Raji (cell line): ENCODE results near the gene UBE2O.

Source experiments
- POLR2A ChIP-seq: IDR thresholded peaks from 2 replicates; pipeline ENCODE4 v1.6.1; 2011; ENCODE audit warnings: low read depth, low read length, control low read depth; ENCODE audit not compliant: insufficient read depth

UBE2O gene

DNA sequence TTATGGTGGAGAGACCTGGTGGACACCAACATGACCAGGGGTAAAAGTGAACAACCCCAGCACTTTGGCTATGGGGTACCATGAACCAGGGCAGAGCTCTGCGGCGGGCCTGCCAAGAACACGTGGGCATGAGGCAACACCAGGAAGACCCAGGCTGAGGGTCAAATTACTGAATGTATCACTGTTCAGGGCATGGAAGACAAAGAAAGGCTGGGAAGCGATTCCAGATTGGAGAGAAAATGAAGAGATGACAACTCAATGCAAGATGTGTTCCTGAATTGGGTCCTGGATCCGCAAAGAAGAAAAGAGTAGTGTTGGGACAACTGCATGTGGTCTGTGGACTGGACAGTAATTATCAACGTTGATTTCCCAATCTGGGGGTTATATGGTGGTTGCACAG is 48.7 kb downstream of the UBE2O start:
- no peak for TF ChIP-seq POLR2A

DNA sequence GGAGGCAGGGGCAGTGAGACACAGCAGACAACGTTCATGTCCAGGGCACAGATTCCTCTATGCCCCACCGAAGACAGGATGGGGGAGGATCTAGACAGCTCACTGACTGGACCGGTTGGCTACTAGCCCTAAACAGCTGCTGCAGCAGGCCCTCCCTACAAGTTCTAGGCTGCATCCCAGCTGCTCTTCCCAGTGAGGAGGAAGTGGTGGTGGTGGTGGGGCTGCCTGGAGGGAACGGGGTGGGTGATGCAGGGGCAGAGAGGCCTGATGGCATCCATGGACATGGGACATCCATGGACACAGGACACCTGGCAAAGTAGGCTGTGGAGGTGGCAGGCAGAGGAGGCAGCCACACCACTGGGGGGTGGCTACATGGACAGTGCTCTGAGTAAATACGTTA is 50.2 kb downstream of the UBE2O start:
- no peak for TF ChIP-seq POLR2A

DNA sequence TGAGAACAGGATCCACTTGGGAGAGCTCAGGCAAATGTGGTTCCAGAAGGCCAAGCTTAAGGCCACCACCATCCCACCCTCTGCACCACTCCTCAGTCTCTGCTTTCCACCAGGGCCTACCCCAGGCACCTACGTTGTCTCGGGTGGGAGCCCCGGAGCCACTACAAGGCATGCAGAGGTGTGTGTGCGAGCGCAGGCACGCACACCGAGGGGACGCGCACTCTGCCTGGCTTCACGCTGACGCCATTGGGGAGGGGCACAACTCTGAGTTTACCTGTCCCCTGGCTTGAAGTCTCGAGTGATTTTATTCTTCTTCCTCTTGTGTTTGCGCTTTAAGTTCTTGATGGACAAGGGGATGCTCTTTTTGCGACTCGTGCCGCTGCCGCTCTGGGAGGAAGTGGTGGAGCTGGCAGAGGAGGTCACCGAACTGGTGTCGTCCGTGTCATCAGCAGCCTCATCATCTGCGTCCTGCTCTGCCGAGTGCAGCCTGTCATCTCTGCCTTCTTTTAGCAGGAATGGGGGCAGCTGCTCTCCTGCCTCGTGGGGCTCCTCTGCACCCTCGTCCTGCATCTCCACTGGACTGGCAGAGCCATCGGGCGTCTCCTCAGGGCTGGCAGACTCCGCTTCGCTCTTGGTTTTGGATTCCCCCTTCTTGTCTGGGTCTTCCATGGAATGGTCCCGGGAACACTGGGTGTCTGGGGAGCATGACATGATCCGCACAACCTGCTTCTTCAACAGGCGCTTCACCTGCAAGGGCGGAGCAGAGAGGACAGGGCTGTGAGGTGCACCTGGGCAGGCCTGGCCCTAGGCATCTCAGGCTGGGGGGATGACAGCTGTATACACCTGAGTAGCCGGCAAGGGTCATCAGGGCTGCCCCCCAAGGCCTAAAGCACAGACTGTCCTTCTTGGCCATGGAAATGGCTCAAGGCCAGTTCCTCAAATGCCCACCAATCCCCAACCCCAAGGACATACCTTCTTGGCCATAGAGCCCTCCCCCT is 53.5 kb downstream of the UBE2O start:
- TF ChIP-seq POLR2A = no peak

DNA sequence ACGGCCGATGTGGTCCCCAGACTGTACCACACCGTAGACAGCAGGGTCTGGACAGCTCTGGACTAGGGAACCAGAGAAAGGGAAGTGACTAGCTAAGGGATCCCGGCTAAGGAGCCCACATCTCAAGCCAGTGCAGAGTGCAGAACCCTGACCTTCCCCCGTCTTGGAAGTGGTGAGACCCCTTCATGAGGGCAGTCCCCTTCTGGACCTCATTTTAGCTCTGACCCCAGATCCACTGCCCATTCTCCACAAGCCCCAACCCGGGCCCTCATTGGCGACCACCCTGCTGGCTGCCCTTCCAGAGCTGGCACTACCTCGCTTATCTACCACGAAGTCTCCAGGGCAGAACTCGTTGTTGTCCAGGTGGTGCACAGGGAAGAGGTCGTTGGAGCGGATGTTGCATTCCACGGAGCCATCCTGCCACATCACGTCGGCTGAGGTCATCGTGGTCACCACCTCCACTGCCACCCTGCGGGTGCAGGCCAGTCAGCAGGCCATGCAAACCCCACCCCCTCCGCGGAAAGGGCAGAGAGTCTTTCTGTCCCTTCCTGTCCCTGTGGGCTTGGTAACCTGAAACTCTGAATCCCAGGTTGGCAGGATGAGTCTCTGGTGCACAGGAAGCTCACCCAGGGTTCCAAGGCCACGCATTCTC is 54.3 kb downstream of the UBE2O start:
- TF ChIP-seq POLR2A = no peak

DNA sequence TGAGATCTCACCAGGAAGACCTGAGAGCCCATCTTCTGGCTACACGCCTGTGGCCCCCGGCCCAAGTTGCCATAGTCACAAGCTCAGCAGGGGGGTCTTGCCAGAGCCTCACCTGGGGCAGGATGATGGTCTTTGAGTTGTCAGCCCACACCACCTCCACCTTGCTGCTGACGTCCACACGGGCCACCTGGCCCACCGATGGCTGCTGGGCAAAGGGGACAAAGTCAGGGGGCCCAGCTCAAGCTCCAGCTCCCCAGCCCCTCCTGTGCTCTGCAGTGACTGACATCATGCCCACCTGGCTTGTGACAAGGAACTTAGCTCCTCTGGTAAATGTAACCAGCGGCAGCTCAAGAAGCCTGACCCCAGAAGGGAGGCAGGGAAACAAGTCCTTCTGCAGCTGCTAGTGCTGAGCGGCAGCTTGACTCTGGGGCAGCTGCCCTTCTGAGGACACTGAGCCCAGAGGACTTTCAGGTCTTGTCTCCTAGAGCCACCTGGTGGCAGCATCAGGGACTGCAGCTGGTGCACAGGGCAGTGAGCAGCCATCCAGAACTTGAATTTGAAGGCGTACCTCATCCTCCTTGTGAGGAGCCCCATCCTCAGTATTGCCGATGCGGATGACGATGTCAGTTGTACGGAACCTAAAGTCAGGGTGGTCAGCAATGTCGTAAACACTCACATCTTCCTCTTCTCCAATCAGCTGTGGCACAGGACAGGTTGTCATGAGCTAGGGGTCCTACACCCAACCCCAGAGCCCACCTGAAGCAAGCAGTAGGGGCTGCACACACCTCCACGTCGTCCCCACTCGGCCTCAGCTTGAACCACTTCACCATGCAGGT is 55.0 kb downstream of the UBE2O start:
- no peak for TF ChIP-seq POLR2A

DNA sequence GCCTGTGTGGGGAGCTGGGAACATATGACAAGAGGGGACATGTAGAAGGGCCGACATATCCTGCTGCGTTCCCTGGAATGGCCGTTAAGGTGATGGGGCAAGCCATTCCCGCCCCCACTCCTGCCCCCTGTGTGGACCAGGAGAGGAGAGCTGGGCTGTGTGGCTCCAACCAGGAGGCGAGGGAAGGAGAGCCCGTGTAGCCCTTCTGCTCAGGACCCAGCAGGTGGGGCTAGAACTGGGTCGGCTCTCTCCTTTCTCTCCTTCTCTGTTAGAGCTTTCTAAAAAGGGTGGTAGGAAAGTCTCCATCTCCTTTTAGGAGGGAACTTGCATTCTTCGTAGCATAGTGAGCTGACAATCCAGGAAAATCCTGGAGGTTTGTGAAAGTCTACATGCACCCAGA is 55.8 kb downstream of the UBE2O start:
- TF ChIP-seq POLR2A = no peak

DNA sequence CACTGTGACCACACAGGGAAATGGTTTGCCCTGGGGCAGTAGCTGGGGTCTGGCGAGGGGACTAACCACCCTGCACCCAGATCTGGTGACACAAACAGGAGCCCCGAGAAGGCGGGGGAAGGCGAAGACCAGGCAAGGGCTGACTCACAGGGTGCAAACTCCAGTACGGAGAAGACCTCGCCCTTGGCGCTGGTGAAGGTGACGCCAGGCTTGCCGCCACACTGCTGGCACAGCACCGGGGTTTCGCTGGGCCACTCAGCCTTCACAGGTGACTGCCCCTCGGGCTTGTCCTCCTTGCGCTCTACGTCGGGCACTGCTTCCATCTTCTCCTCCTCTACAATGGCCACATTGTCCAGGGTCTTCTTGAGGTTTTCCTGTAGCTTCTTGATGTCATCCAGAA is 57.0 kb downstream of the UBE2O start:
- no peak for TF ChIP-seq POLR2A

DNA sequence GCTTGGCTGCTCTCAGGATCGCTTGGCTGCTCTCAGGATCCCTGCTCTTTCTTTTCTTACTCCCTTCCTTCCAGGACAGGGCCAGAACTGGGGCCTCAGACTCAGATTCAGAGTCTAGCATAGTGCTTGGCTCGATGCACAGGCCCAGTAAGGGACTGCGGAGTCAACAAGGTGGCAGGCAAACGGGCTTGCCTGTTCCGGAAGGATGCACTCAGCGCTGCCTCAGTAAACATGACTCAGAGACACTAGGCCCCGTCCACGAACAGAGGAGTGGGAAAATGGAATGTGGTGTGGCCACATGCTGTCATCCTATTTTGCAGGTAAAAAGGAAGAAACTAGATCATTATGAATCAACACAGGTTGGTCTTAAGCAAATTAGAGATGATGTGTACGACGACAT is 58.8 kb downstream of the UBE2O start:
- no peak for TF ChIP-seq POLR2A

DNA sequence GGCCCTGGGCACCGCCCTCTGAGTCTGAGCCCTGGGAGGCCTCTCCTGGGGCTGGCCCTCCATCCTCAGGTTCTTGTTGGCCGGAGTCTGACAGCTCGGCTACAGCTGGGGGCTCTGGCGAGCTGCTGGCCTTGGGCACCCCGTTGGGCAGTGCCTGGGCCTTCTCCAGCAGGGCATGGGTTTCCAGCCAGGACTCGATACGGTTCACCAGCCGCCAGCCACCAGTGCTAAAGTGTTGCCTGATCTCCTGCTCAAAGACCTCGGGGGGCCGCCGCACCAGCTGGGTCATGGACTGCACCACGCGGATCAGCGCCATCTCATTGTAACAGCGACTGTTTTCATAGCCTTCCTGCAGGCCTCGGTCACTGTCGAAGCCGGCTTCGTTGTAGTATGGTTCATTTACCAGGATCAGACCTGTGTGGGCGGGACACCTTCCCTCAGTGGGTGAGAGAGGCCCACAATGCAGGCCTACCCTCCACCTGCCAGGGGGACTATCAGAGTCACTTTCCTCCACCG is 61.7 kb downstream of the UBE2O start:
- no peak for TF ChIP-seq POLR2A

DNA sequence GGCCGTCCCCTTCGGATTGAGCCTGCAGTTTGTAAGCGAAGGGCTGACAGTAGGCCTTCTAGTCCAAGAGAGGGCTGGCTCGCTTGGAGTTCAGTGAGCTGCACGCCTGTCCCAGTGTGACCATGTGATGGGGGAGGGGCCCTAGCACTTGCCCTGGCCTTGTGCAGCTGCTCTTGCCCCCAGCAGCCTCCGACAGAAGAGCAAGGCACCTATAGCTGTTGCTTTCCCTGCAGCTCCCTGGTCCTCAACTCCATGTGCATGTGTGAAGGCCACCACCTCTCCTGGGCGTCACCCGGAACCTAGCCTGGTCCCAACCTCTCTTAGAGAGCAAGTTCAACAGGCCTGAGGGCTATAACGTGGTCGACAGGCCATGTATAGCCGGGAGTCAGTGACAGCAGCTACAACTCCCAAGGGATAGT is 62.9 kb downstream of the UBE2O start:
- TF ChIP-seq POLR2A = no peak

DNA sequence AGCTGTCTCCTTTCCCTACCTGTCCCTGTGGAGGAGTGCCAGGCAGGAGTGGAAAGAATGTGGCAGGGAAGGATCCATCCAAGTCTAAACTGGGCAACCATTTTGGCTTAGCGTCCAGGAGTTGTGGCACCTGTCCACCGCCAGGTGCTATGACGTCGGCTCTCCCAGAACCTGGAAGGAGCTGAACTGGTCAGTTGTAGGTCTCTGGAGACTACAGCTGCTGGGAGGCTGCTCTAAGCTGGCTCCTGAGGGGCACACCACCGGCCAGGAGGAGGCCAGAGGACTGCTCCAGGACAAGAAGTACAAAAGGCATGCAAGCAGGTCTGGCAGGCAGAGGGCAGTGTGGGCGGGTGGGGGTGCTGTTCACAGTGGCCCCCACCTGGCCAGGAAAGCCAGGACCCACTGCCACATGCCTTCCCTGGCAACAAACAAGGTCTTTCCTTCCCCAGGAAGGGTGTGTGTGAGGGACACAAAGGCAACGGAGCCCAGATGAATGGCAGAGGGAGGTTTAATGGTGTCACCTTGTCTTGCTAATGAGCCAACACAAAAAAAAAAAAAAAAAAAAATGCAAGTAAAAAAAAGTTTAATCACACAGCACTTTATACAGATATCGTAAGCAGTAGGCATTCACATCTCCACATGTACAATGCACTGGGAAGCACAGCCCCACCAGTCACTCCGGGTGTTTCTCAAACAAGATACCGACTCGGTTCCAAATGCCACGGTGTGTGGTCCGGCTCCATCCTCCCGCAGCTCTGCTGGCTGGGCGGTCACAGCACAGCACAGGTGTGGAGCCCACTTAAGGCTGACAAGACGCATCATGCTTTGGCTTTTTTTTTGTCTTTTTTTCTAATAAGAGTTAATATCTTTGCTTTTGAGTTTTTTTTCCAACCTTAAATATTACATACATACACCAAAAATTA is 63.7 kb downstream of the UBE2O start:
- TF ChIP-seq POLR2A = no peak

DNA sequence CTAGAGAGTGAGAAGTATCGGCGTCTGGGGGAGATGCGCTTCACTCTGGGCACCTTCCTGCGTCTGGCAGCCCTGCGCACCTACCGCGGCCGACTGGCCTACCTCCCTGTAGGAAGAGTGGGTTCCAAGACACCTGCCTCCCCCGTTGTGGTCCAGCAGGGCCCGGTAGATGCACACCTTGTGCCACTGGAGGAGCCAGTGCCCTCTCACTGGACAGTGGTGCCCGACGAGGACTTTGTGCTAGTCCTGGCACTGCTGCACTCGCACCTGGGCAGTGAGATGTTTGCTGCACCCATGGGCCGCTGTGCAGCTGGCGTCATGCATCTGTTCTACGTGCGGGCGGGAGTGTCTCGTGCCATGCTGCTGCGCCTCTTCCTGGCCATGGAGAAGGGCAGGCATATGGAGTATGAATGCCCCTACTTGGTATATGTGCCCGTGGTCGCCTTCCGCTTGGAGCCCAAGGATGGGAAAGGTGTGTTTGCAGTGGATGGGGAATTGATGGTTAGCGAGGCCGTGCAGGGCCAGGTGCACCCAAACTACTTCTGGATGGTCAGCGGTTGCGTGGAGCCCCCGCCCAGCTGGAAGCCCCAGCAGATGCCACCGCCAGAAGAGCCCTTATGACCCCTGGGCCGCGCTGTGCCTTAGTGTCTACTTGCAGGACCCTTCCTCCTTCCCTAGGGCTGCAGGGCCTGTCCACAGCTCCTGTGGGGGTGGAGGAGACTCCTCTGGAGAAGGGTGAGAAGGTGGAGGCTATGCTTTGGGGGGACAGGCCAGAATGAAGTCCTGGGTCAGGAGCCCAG is 65.8 kb downstream of the UBE2O start:
- TF ChIP-seq POLR2A = no peak
